Endometrial microvascular endothelial cells (primary cell): Measurements from ENCODE around the gene SNAP25. TPM values are rescaled to one million over a fixed set of nuclear protein-coding genes. Genes with fewer than 3 reads are reported as not detected.

ENCODE experiments used
- in situ Hi-C: cut with HindIII; loops from 2 replicates; pipeline ENCODE4 v1.10.0; 2017; ENCODE audit warnings: low sequenced_read_pairs, low pct_unique_long_range_greater_than_20kb; ENCODE audit errors: inconsistent ontology term
- total RNA-seq: library from RNA; depleted of rRNA; stranded (reverse); fragments of >200 nt; gene quantifications from one replicate; pipeline ENCODE4 v1.2.3, GENCODE V29; 2015; ENCODE audit errors: inconsistent ontology term

SNAP25 gene
- 0.09 TPM for total RNA-seq

DNA sequence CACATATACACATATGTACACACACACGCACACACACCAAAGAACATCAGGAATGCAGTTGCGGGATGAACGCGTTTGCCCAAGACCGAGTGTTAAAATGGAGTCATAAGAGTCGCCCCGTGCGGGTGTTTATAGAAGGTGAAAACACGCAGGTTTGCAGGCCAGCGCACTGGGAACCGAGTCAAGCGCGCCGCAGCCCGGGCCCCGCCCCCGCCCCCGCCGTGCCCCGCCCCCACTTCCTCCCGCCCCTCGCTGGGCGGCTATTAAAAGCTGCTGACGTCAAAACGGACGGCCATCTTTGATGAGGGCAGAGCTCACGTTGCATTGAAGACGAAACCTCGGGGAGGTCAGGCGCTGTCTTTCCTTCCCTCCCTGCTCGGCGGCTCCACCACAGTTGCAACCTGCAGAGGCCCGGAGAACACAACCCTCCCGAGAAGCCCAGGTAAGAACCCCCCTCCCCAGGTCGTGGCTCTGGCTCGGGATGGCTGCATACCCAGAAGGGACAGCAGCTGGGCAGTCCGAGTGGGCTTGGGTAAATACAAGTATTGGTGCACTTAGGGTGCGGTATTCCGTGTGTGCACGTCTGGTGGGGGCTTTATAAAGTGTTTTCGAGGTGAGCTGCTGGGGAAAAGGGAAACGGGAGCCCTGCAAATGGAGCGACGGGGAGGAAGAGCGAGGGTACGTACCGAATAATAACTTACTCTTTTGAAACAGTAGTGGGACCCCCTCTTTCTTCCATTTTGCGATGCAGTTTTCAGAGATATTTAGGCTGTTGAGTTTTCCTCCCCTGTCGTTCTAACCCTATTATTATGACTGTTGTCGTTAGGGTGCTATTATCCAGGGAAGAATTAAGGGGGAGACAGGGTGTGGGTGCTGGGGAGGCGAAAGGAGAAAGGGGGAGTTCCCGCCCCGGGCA, at the start of gene SNAP25:
Gene SNAP25 (plus strand): TSS at position 295 of the 916 bp plus-strand sequence. CDS start 56,662 bp downstream, outside the sequence.
- in situ Hi-C loops, result no loop called here

DNA sequence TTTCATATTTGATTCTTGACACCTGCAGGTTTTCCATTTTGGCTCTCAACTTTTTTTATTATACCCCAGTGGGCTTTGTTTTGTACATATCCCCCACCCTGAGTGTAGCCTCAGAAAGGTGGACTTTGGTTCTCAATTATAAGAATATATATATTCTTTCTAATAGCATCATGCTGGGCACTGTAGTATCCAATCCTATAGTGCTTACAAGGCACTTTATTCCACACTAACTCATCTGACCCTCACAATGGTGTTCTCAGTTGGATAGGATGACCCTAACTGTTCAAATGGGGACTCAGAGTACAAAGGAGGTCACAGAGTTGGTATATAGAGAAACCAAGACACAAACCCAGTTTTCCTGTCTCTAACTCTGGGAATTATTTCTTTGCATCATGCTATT, 48.9 kb upstream of the SNAP25 start:
- in situ Hi-C loops, result no loop called here

DNA sequence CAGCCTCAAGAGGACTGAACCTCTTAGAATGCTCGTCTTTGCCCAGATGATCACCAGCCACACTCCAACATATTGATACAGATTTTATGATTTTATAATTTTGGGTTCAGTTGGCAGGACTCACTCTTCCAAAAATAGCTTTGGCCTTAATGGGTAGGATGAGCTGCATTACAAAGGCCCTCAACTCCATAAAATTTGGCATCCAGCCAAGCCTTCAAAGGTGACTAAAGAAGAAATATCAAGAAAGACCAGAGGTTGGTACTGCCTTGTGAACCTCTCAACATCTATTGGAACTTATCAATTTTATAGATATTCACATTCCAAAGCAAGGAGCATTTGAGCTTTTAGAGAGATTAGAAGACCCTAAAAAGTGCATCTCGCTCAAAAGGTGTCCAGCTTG, 48.4 kb upstream of the SNAP25 start:
- in situ Hi-C loops, result no loop called here

DNA sequence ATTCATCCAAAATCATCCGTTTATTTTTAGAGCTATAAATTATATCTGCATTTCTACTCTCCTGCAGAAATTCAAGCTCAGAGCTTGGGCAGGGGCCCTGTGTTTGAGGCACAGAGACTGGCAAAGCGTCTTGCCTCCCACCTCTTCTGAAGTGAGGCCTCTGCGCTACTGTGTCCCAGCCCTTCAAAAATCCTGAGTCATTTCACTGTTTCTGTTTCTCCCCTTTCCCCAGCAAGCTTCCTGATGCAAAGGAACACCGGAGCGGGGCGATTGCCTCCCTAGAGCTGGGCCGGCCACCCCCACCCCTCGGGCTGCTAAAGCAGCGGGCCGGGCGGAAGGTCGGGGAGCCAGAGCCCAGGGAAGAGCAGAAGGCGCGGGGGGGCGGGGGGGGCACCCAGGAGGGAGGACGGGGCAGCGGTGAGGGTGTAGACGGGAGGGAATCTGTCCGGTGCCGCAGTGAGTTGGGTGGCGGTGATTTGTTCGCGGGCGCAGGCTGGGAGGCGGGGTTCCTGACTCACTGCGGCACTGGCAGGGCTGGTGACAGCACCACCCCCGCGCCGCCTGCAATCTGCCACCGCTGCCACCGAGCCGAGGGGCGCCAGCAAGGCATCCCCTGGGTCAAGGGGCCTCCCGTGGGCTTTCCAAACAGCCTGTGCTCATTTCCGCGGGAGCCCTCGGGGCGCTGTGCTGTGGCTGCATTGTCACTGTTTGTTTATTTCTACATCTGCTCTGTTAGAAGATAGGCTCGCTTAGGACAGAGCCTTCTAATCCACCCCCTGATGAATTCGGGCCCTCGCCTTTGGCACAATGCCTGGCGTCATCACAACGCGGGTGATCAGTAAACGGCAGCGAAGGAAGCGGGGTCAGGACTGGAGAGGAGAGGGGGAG, 46.5 kb upstream of the SNAP25 start:
- in situ Hi-C loops, result no loop called here

DNA sequence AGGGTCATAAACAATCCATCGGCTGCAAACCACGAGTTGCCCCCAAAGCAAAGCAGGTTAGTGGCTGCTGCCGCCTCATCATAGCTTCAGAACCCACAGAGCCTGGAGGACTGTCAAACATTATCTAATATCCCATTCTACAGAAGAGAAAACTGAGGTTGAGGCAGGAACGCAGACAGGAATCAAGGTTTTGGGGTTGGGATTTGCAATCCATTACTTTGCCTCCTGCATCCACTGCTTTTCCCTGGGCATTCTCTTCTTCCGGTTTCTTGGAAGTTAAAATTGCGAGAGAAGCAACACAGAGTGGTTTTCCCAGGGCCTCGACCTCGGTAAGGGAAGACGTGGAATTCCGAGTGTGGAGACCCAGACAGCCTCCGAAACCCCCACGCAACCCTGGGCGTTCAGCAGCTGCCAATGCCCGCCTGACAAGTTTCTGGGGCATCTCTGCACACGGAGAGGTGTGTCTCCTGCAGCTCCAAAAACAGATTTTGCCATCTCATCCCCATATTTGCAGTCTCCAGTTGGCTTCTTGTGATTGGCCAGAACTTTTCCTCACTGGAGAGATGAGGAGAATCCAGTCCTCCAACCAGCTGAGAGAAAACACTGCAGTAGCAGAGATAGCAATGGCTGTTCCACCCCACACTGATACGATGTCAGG, 45.5 kb upstream of the SNAP25 start:
- in situ Hi-C loops, result no loop called here

DNA sequence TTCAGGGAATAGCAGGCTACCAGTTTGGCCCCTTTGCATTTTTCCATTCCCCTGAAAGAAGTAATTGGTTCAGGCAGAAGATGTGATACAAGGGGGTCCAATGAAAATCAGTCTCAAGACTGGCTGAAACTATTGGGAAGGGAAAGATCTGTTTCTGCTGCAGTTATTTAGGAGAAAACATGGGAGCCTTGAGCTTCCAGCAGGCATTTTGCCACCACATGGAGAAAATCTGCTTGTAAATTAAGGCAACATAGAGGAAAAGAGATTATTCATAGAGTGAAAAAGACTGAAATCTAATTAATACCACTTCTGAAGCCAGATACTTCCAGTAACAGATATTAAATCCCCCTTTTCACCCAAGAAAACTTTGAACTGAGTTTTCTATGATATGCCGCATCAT, 44.2 kb upstream of the SNAP25 start:
- in situ Hi-C loops, result no loop called here

DNA sequence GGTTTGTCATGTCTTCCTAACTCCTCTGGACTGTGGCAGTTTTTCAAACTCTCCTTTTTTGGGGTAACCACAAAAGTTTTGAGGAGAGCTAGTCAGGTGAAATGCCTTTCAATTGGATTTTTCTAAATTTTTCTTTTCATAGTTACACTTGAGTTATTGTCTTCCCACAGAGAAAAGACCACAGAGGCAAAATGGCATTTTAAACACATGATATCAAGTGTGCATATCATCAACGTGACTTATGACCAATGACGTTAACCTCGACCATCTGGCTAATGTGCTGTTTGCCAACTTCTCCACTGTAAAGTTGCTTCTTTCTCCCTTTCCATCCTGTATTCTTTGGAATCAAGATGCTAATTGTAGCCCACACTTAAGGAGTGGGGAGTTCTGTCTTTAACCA, 41.3 kb upstream of the SNAP25 start:
- in situ Hi-C loops, result no loop called here

DNA sequence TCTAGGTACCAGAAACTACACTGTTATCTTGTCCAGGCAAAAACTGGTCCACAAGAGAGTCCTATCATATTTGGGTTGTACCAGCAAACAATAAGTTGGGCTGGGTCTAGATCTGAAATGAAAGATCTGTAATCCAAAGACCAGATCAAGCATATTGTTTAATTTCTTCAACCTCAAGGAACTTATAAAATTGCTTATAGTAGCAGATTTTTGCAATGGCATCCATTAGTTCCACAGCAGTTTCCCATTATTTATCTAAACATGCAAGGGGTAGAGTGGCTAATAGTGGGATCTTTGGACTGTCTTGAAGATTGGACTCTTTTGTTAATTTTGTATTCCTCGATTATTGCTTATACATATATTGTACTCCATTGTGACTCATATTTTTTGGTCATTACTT, 40.5 kb upstream of the SNAP25 start:
- in situ Hi-C loops, result no loop called here

DNA sequence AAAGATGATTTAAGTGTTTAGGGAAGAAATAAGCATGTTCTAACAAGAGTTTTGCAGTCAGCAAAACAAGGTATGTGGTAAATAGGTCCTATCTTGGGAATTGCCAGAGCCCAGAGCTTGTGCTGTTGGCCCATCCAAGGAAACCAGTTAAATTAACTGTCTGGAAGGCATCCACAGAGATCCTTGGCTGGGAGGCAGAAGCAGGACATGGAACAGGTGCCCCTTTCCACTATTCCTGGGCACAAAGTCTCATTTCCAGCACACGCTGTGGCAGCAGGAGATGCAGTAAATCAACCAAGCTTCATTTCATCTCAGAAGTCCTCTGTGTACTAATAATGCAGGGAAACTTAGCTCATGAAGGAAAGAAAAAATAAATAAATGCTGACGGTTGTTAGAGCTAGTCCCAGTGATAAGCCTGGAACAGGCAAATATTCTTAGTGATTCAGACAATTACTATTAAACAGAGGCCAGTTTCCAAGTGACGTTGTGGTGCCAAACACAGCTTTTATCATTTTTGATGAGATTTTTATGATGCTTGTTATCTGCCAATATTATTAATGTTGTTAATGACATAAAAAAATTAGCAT, 39.8 kb upstream of the SNAP25 start:
- in situ Hi-C loops, result no loop called here

DNA sequence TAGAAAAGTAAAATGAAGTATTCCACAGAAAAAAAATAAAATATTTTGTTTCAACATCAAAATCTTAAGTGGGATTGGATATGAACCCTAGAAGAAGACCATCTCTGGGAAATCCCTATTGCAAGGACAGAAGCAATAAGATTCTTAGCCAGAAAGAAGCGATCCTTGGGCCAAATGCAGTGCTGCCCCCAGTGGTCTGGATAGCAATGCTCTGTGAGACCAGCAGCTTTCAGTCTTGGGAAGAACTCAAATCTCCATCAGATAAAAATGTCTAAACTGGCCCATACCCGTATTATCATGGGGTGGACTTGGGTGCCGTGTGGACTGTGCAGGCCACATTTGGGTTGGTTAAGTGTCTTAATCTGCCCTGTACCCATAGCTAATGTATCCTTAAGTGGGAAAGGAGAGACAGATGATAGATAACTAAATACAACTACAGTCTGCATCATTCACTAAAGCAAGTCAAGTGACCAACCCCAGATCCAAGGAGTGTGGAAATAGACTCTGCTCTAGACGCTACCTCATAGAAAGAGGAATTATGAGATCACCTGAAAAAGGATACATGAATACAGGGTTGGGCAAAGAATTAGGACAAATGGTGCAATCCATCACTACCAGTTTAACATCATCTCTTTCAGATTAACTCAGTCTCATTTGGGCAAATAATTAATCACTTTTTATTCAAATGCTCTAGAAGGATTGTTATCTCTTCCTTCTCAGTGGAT, 38.9 kb upstream of the SNAP25 start:
- in situ Hi-C loops, result no loop called here

DNA sequence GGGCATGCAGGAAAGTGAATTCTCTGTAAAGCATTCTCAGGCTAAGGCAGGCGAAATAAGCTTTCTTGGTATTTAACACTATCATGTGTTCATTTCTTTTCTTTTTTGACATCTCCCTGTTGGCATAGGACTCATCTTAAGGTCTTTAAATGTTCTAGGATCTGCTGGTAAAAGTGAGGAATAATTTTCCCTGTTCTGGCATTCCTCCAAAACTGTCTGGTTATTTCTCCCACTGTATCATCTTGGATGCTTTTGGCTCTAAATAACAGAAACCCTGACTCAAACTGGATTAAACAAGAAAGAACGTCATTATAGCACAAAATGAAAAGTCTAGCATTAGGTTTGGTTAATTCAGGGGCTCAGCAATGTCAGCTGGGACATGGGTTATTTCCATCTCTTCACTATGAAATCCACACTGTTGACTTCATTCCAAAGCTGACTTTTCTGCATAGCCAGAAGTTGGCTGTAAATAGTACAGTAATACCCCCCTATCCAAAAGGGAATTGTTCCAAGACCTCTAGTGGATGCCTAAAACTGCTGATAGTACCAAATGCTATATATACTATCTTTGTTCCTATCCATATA, 37.9 kb upstream of the SNAP25 start:
- in situ Hi-C loops, result no loop called here

DNA sequence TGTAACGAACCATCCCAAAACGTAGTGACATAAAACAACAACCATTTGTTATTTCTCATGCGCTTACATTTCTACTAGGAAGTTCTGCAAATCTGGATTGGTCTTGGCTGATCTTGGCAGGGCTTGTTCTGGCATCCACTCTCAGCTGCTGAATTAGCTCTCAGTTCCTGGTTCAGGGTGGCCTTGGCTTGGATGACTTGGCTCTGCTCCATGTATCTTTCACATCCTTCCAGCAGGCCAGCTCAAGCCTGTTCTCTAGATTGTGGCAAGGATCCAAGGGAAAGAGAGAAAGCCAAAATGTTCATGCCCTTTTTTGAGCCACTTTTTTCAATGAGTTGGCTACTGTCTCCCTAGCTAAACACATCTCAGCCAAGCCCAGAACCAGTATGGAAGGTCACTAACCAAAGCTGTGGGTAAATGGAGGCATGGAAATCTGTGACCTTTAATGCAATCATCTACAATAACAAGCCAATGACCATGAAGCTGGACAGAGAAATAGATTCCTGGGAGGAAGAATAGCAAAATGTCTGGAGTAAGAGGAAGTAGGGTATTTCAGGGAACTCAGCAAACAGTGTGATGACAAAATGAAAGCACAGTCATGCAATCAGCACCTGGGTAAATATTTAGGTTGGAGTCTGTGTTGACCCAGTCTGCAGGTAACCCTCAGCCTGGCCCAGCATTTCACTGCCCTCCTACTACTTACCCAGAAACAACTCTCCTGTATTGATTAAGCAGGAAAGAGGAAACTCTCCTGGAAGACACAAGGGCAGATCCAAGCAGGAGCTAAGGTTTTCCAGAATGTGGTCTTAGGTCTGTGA, 32.7 kb upstream of the SNAP25 start:
- in situ Hi-C loops, result no loop called here

DNA sequence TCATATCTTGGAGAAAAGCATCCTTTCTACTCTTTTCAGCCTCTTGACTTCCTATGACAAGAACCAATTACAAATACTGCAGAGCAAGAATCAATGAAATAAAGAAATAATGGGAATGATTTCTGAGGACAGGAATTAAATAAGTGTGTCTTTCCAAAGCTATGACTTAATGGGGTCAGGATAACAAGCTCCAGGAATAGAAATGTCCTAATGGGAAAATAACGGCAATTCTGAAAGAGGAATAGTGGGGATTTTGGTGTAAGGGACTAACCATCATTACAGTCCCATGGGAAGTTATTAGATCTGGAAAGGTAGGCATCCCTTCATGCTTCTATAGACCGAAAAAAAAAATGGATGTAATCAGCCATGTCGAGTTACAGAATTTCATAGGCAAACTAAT, 28.2 kb upstream of the SNAP25 start:
- in situ Hi-C loops, result no loop called here

DNA sequence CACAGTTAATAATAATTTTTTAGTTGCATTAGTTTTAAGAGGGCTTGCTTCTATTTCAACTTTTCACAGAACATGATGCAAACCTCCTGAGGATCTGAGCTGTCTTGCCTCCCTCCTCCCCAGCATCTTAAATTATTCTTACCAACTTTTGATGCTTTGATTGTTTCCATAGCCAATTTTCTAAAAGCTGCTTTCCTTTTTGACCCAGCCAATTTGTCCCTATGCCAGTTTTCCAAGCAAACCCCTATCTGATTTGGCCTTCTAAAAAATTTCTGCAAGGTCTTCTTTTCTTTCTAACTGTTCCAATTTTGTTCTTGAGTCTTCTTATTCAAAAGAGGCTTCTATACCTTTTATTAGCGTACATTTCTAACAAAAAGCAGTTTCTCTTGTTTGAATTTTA, 26.5 kb upstream of the SNAP25 start:
- in situ Hi-C loops, result no loop called here

DNA sequence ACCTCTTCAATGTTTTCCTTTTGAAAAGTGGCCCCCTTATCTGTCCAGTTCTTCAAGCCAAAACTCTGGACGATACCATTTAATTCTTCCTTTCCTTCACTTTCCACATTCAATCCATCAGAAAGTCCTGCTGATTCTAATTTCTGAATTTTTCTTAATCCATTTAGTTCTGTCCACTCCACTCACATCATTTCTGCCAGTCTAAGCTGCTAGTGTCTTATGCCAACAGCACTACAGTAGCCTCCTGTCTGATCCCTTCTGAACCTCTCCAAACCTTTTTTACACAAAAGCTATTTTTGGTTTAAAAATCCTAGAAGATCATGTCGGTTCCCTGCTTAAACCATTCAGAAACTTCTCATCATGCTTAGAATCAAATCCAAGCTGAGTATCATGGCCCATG, 24.5 kb upstream of the SNAP25 start:
- in situ Hi-C loops, result no loop called here

DNA sequence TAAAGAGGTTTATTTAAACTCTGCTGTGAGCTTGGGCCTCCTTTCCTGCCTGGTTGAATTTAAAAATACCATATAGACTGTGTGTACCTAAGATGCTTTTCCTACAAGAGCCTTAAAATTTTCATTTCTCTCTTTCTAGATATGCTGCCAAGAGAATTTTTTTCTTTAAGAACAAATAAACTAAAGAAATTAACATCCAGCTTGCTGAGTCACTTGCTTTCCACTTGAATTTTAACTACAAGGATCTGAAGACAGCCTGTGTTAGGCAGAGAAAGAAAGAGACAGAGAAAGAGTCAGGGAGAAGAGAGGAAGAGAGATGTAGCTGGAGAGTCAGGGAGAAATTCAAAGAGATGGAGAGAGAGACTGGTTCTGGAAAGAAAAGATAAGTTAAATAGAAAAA, 18.3 kb upstream of the SNAP25 start:
- in situ Hi-C loops, result no loop called here

DNA sequence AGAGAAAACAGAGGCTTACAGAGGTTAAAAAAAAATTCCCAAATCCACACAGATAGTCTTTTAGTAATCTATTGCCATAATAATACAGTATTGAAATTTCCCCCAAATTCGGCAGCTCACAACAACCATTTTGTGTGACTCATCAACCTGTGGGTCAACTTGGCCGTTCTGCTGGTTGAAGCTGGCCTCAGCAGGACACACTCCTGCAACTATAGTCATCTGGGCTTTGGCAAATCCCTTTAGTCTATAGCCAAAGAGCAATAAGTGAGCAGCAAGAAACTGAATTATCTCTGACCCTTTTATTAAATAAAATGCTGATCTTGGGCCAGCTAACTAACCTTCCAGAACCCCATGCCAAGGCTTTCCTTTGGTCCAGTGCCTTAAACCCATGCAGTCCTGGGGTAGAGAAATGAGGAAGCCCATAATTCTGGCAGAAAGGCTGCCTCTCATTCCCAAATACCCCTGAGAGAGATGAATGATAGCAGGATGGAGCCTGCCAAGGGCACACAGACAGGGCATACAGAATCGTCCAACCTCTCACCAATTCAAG, 17.2 kb upstream of the SNAP25 start:
- in situ Hi-C loops, result no loop called here
